ENCODE data around the gene LINS1.

DNA sequence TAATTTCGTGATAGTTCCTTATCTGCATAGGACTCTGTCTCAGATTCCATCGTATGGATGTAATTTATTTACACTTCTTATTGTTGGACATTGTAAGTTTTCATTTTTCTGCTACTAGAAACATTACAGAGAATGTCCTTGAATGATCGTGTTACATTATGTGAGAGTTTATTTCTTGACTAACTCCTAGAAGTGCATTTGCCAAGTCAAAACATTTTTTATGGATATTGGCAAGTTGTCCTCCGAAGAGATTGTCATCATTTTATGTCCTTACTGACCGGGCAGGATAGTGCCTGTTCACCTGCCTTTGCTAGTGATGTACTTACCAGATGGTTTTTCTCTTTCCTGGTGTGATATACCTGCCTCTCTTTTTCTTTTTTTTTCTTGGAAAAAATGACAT, 13.8 kb upstream of the LINS1 start:
- TF ChIP-seq CTCF (IDR thresholded peaks at IDR 0.05), result no peak
- no peak for TF ChIP-seq EZH2 (IDR thresholded peaks at IDR 0.05; ENCODE audit: borderline replicate concordance, insufficient read depth, low read depth, low read length, poor library complexity, severe bottlenecking)
